ENCODE results near the gene LMOD3. TPM values are rescaled to one million over a fixed set of nuclear protein-coding genes. Genes with fewer than 3 reads are reported as not detected.
A peak's percentile ranks its signal among the peaks of the same experiment; 100 is the strongest.

Gene LMOD3
- total and polyA plus RNA-seq, 2 donors (not counting 1 experiment from before 2014, with no cell fraction given): not detected

DNA sequence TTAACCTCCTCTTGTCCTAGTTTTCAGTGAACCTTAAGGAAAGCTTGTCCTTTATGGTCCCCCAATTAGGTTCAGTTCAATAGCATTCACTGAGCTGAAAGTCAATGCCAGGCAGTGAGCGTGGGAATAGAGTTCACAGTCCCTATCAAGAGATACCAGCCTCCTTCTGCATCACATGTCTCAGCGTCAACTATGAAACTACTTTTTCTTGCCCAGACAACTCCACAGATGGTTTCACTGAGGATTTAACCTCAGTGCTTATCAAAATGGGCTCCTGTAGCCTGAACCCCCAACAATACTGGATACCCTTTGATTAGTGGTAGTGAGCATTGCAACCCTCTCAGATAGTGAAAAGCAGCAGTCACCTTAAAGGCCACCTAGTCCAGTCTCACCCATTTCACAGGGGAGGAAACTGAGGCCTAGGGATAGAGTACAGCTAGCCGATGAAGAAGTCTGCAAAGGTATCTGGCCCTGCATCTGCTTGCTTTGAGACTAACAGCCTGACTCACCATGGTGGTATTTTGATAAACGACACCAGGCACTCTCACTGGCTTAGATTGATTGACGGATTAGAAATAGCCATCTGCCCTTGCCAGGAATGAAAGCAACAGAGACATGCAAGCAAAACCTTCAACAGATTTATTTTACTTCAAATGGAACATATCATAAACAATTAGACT is 40.7 kb downstream of the LMOD3 start:
- H3K4me1 ChIP-seq (ENCODE audit: control insufficient read depth in 2 of 2, insufficient read depth in 2 of 2, low read length in 2 of 2): peaks cover 53 to 58% of the 10 kb centered on the region in 2 donors
- peak overlapping the region; percentile 87 for H3K4me2 ChIP-seq (replicated peaks; ENCODE audit: low read depth, low read length, poor library complexity, severe bottlenecking)
- Mint-ChIP-seq H3K9me3 (ENCODE audit: insufficient read depth) (no peaks in the 10 kb centered on the region), H3K27ac (peak overlapping the region; percentile 92), H3K4me3 (peak overlapping the region; percentile 75), H3K27me3 (no peaks in the 10 kb centered on the region), H3K4me1 (peaks cover 68% of the 10 kb centered on the region)
- intact Hi-C loops (cut with micrococcal nuclease): loop anchor here (2.0 to 5.0 kb wide), 2 partner anchors 13 to 41 kb away; partner anchors contain the start of gene LMOD3
- H4K20me1 ChIP-seq (ENCODE audit: control insufficient read depth, insufficient read depth, low read length, poor library complexity, severe bottlenecking): peaks cover 10% of the 10 kb centered on the region
- ChIA-PET POLR2A (interaction anchor here (0.7 to 1.2 kb wide), 3 partner anchors 16 to 29 kb away, joined by 3 to 5 read pairs (median 4); partner anchors contain the start of gene TMF1), CTCF (interaction anchor here (0.6 to 2.0 kb wide), 6 partner anchors 10 to 44 kb away, joined by 3 to 8 read pairs (median 5); partner anchors contain the start of gene TMF1)
- no peak for TF ChIP-seq EZH2 (IDR thresholded peaks at IDR 0.05; ENCODE audit: borderline replicate concordance, insufficient read depth, low read depth, low read length, poor library complexity, severe bottlenecking)
- TF ChIP-seq, protein P1, sequence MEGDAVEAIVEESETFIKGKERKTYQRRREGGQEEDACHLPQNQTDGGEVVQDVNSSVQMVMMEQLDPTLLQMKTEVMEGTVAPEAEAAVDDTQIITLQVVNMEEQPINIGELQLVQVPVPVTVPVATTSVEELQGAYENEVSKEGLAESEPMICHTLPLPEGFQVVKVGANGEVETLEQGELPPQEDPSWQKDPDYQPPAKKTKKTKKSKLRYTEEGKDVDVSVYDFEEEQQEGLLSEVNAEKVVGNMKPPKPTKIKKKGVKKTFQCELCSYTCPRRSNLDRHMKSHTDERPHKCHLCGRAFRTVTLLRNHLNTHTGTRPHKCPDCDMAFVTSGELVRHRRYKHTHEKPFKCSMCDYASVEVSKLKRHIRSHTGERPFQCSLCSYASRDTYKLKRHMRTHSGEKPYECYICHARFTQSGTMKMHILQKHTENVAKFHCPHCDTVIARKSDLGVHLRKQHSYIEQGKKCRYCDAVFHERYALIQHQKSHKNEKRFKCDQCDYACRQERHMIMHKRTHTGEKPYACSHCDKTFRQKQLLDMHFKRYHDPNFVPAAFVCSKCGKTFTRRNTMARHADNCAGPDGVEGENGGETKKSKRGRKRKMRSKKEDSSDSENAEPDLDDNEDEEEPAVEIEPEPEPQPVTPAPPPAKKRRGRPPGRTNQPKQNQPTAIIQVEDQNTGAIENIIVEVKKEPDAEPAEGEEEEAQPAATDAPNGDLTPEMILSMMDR (IDR thresholded peaks at IDR 0.05): no peak
- peaks cover 64% of the 10 kb centered on the region for H3K79me2 ChIP-seq (ENCODE audit: control insufficient read depth, insufficient read depth, low read length)
- H3K27me3 ChIP-seq (replicated peaks in 1 of 4; ENCODE audit: control extremely low read depth in 1 of 4, control insufficient read depth in 3 of 4, insufficient read depth in 4 of 4, low read length in 3 of 4): no peaks in the 10 kb centered on the region
- H3K36me3 ChIP-seq (replicated peaks in 1 of 2; ENCODE audit: control extremely low read depth in 1 of 2, control insufficient read depth in 1 of 2, extremely low read depth in 1 of 2, insufficient read depth in 2 of 2, low read length in 1 of 2): no peaks in the 10 kb centered on the region
- peak overlapping the region; percentile 87 to 95 for H3K27ac ChIP-seq (ENCODE audit: low read length in 2 of 2)
- peak overlapping the region; percentile 14 for H3K9ac ChIP-seq (ENCODE audit: low read length)
- ATAC-seq (ENCODE audit: low read depth): no peak
- 37% methylated on average over 4 of the region's 5 CpGs for WGBS (ENCODE audit: insufficient coverage)
- H3K4me3 ChIP-seq (ENCODE audit: control extremely low read depth in 1 of 5, extremely low read depth in 1 of 5, insufficient read depth in 1 of 5, low read depth in 2 of 5, low read length in 4 of 5): peak overlapping the region in 1 of 5 experiments; percentile 88
- peak; percentile 34 for DNase-seq
- no peaks in the 10 kb centered on the region for H3K9me3 ChIP-seq (ENCODE audit: control extremely low read depth in 1 of 3, control insufficient read depth in 2 of 3, insufficient read depth in 1 of 3, low read length in 2 of 3)
- H2AFZ ChIP-seq (ENCODE audit: insufficient read depth, low read depth, low read length, poor library complexity, severe bottlenecking): peak overlapping the region; percentile 46

Measured in B cell (primary cell).